COR-L47 (cell line): ENCODE data around the gene BBS9.
"Not testable (repeated sequence)": the region's sequence is repeated elsewhere in the genome, so short reads cannot be mapped to it uniquely, and the experiment has no call there.

Source experiments
- DNase-seq: peaks from one replicate; lab custom pipeline; 2025; lab: John Stamatoyannopoulos, UW

Gene BBS9

GRCh38 chr7:33278095-33278494 is 148.7 kb downstream of the BBS9 start:
- DNase-seq = no peak

GRCh38 chr7:33286501-33286900 is 157.1 kb downstream of the BBS9 start:
- no peak for DNase-seq

- DNase-seq = no peak
These were observed 158.4 kb downstream of the BBS9 start for GRCh38 chr7:33287738-33288137.

- no peak for DNase-seq
These were observed 169.5 kb downstream of the BBS9 start for GRCh38 chr7:33298848-33299247.

- no peak for DNase-seq
These were observed 170.1 kb downstream of the BBS9 start for GRCh38 chr7:33299425-33299824.

GRCh38 chr7:33300131-33300530 is 170.8 kb downstream of the BBS9 start:
- no peak for DNase-seq

GRCh38 chr7:33300742-33301141 is 171.4 kb downstream of the BBS9 start:
- no peak for DNase-seq

GRCh38 chr7:33303978-33304557 is 174.7 kb downstream of the BBS9 start:
- not testable (repeated sequence) for DNase-seq

- no peak for DNase-seq
These were observed 177.8 kb downstream of the BBS9 start for GRCh38 chr7:33307205-33307604.

GRCh38 chr7:33310546-33310945 is 181.2 kb downstream of the BBS9 start:
- DNase-seq = no peak

- DNase-seq = no peak
These were observed 196.6 kb downstream of the BBS9 start for GRCh38 chr7:33325754-33326484.

- DNase-seq = no peak
These were observed 197.1 kb downstream of the BBS9 start for GRCh38 chr7:33326485-33326848.

- no peak for DNase-seq
These were observed 198.1 kb downstream of the BBS9 start for GRCh38 chr7:33327427-33327826.

- peak; percentile 24 for DNase-seq
These were observed 205.0 kb downstream of the BBS9 start for GRCh38 chr7:33334349-33334748.

GRCh38 chr7:33336820-33337219 is 207.5 kb downstream of the BBS9 start:
- no peak for DNase-seq

GRCh38 chr7:33339074-33339790 is 209.9 kb downstream of the BBS9 start:
- DNase-seq = no peak

GRCh38 chr7:33346055-33346454 is 216.7 kb downstream of the BBS9 start:
- DNase-seq = no peak

- DNase-seq = no peak
These were observed 221.2 kb downstream of the BBS9 start for GRCh38 chr7:33350577-33350976.

- no peak for DNase-seq
These were observed 222.3 kb downstream of the BBS9 start for GRCh38 chr7:33351709-33352108.

- DNase-seq = no peak
These were observed 224.8 kb downstream of the BBS9 start for GRCh38 chr7:33354201-33354600.

- DNase-seq = no peak
These were observed 226.0 kb downstream of the BBS9 start for GRCh38 chr7:33355386-33355785.

- DNase-seq = no peak
These were observed 227.0 kb downstream of the BBS9 start for GRCh38 chr7:33356336-33356735.

- DNase-seq = no peak
These were observed 228.5 kb downstream of the BBS9 start for GRCh38 chr7:33357846-33358245.
